Heart left ventricle (tissue), 13 donors: ENCODE data around the gene ZNF555.

ENCODE experiments used
- POLR2A ChIP-seq, 2 donors: fragments of 450-650 bp; IDR thresholded peaks; one replicate each; pipeline ENCODE4 v1.6.1; 2017; ENCODE audit warnings: antibody characterized with exemption in 2 of 2, mild to moderate bottlenecking in 2 of 2, moderate library complexity in 2 of 2
- TF ChIP-seq, protein P1 (sequence below), 12 donors: fragments of 200-600 bp; sonication (generic) in 4 of 12; IDR thresholded peaks; one replicate each; pipeline versions ENCODE4 v1.5.0 to v1.8.0; 2018 to 2022; ENCODE audit warnings: antibody characterized with exemption in 12 of 12, mild to moderate bottlenecking in 5 of 12
- donor health status: ischemic (EF 13 %, LVEDD 7.1; RV severe dilation, severe dysfunction).
- donor health status: DM: no; HTN: yes; CAD: no.
- donor health status: DM: no; HTN: no; CAD: no.
- donor health status: ischemic (EF 25% LVEDD 6.9; RV normal size, moderate dysfunction).
- donor health status: ischemic (EF 25% LVEDD 5.7; RV mildly dilated, moderate dysfunction).
- donor health status: ischemic (EF 35%, LVEDD 5.7; RV mildly dilated, moderate dysfunction).
- donor health status: nonischemic (EF 11% LVEDD 7.7; RV severe dilation, severe dysfunction).
- donor health status: DM: yes; HTN: yes; CAD: no.
- donor health status: PGD.
- donor health status: ischemic (EF 29% LVEDD 5.4; RV normal size, mild dysfunction).
- donor health status: nonischemic (EF 23%, LVEDD 6.1; RV moderate dilation, normal function).

DNA sequence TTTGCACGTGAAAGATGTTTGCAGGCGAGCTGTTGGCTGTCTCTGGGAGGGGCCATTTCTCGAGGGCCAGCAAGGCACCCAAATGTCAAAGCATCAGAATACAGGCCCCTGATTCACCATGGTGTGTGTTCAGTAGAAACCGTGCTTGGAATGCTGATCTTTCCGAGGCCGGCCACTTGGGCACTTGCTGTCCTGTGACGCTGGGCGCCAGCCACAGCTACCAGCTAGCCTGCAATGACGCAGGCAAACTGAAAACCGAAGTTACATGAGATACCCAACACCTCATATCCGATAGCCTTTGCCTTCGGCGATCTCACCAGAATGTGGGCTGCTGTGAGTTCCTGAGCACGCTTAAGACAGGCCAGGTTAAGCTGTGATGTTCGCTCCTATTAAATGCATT is 44.0 kb upstream of the ZNF555 start:
- TF ChIP-seq, protein P1, sequence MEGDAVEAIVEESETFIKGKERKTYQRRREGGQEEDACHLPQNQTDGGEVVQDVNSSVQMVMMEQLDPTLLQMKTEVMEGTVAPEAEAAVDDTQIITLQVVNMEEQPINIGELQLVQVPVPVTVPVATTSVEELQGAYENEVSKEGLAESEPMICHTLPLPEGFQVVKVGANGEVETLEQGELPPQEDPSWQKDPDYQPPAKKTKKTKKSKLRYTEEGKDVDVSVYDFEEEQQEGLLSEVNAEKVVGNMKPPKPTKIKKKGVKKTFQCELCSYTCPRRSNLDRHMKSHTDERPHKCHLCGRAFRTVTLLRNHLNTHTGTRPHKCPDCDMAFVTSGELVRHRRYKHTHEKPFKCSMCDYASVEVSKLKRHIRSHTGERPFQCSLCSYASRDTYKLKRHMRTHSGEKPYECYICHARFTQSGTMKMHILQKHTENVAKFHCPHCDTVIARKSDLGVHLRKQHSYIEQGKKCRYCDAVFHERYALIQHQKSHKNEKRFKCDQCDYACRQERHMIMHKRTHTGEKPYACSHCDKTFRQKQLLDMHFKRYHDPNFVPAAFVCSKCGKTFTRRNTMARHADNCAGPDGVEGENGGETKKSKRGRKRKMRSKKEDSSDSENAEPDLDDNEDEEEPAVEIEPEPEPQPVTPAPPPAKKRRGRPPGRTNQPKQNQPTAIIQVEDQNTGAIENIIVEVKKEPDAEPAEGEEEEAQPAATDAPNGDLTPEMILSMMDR (IDR thresholded peaks at IDR 0.05), result no peak
- no peak for TF ChIP-seq POLR2A (IDR thresholded peaks at IDR 0.05)
